Adrenal gland (tissue), 5 donors: ENCODE results near the gene OR9Q2.

Experiments used
- POLR2A ChIP-seq, 2 donors: fragments of 450-650 bp; IDR thresholded peaks; one replicate each; pipeline ENCODE4 v1.6.1; 2017; ENCODE audit warnings: antibody characterized with exemption in 2 of 2, mild to moderate bottlenecking in 2 of 2, moderate library complexity in 1 of 2
- TF ChIP-seq, protein P1 (sequence below), 6 experiments: fragments of 450-650 bp in 4 of 6; fragments of 200-600 bp in 2 of 6; sonication (generic) in 1 of 6; IDR thresholded peaks; 1 replicate in 5 of 6; 2 replicates in 1 of 6; pipeline versions ENCODE4 v1.5.1 to v1.8.0; 2016 to 2021; ENCODE audit warnings: antibody characterized with exemption in 6 of 6, mild to moderate bottlenecking in 2 of 6, moderate library complexity in 1 of 6
- donor health status: DM: no; HTN: no; CAD: no.

- TF ChIP-seq, protein P1, sequence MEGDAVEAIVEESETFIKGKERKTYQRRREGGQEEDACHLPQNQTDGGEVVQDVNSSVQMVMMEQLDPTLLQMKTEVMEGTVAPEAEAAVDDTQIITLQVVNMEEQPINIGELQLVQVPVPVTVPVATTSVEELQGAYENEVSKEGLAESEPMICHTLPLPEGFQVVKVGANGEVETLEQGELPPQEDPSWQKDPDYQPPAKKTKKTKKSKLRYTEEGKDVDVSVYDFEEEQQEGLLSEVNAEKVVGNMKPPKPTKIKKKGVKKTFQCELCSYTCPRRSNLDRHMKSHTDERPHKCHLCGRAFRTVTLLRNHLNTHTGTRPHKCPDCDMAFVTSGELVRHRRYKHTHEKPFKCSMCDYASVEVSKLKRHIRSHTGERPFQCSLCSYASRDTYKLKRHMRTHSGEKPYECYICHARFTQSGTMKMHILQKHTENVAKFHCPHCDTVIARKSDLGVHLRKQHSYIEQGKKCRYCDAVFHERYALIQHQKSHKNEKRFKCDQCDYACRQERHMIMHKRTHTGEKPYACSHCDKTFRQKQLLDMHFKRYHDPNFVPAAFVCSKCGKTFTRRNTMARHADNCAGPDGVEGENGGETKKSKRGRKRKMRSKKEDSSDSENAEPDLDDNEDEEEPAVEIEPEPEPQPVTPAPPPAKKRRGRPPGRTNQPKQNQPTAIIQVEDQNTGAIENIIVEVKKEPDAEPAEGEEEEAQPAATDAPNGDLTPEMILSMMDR (IDR thresholded peaks at IDR 0.05), result no peak
- TF ChIP-seq POLR2A (IDR thresholded peaks at IDR 0.05), result no peak
Measured at GRCh38 chr11:58192229-58192628, 3.4 kb downstream of the OR9Q2 start.
